SKM-1 treated with dmso at 0.1 percent for 144 hours (cell line): ENCODE results near the gene NCBP3.

Experiments
- DNase-seq: peaks from one replicate; lab custom pipeline; 2025; ENCODE audit not compliant: unreplicated experiment; lab: John Stamatoyannopoulos, UW

The NCBP3 gene

GRCh38 chr17:3812771-3813170 lies 33.3 kb downstream of the NCBP3 start:
- no peak for DNase-seq

GRCh38 chr17:3812284-3812683 lies 33.8 kb downstream of the NCBP3 start:
- no peak for DNase-seq

DNA sequence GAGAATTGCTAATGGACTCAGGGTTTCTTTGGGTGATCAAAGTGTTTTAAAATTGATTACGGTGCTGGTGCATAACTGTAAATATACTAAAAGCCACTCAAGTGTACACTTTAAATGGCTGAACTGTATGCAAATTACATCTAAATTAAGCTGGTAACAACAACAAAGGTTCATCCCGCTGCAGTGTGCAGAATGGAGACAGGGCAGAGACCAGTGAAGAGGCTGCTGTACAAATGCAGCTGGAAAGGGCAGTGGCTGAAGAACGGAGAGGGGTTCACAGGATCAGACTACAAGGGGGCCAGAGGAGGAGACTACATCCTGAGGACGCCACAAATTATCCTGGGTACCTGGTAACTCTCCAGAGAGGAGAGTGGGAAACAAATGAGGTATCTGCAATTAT lies 36.0 kb downstream of the NCBP3 start:
- no peak for DNase-seq

- no peak for DNase-seq
Measured at GRCh38 chr17:3809135-3809534, 36.9 kb downstream of the NCBP3 start.

DNA sequence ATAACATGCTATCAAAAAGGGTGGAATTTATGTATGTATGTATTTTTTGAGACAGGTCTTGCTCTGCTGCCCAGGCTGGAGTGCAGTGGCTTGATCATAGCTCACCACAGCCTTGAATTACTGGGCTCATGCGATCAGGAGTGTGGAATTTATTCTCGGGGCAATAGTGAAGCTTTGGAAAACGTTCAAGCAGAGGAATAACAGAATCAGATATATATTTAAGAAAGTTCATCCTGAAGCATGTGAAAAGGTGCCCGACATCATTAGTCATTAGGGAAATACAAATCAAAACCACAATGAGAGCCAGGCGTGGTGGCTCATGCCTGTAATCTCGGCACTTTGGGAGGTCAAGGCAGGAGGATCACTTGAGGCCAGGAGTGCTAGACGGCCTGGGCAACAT lies 37.3 kb downstream of the NCBP3 start:
- DNase-seq: no peak

- no peak for DNase-seq
Measured at GRCh38 chr17:3805581-3805980, 40.5 kb downstream of the NCBP3 start.

DNA sequence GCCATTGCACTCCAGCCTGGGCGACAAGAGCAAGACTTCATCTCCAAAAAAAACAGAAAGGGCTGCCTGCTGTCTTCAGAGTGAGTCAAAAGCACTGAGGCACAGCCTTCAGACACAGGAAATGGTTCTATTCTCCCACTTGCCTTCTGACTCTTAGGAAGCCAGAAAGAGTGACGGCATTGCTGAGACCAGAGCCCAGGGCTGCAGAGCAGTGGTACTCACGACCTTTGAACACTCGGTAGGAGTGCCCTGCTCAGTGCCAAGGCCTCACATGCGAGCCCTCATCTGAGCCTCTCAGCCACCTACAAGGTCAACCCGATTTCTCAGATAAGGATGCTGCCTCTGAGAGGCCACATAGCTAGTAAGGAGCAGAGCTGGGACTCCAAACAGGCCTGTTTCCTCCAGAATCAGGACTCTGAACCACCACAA lies 41.5 kb downstream of the NCBP3 start:
- no peak for DNase-seq

DNA sequence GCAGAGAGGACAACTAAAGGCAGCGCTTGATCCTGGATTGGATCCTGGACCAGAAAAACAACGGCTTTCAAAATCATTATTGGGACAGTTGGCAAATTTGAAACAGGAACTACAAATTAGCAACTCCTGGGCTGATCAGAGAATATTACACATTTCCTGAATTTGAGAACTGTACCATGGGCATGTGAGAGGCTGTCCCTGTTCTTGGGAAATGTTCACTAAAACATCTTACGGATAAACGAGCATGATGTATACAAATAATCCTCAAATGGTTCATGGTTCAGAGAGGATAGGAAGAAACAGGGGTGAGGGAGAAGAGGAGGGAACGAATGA lies 42.8 kb downstream of the NCBP3 start:
- peak; percentile 22 for DNase-seq

DNA sequence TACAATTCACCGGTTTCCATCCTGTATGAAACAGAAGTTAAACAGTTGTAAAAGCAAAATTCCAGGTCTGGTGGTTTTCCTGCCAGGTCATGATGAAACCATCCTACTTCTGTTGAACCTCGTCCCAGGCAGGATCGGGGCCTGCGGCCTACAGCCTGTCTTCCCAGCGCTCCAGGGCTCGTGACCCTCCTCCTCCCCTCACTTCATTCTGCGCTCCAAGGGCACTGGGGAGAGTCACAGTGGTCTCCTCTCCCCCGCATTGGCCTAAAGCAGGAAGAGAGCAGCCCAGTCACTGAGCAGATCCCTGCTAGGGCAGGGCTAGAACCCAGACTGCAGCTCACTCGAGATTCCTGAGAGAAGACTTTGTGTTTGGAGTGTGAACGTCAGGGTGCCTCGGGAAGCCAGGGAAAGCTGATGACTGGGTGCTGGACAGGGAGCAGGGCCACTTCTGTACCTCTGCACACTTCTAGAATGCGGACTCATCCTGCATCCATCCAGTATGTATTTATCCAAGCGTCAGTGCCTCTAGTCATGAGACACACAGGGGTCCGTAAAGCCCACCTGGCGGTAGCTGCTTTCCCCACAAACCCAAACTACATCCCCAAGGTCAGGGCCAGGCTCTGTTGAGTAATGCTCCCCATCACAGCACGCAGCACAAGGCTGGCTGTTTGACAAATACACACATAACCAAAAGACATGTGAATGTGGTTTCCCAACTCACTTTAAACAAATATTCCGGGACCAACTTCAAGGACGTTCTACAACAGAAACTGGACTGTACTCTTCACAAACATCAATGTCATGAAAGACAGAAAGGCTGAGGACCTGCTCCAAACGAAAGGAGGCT lies 43.4 kb downstream of the NCBP3 start:
- DNase-seq: no peak

- no peak for DNase-seq
Measured at GRCh38 chr17:3801792-3802191, 44.3 kb downstream of the NCBP3 start.

GRCh38 chr17:3801347-3801746 lies 44.7 kb downstream of the NCBP3 start:
- no peak for DNase-seq

DNA sequence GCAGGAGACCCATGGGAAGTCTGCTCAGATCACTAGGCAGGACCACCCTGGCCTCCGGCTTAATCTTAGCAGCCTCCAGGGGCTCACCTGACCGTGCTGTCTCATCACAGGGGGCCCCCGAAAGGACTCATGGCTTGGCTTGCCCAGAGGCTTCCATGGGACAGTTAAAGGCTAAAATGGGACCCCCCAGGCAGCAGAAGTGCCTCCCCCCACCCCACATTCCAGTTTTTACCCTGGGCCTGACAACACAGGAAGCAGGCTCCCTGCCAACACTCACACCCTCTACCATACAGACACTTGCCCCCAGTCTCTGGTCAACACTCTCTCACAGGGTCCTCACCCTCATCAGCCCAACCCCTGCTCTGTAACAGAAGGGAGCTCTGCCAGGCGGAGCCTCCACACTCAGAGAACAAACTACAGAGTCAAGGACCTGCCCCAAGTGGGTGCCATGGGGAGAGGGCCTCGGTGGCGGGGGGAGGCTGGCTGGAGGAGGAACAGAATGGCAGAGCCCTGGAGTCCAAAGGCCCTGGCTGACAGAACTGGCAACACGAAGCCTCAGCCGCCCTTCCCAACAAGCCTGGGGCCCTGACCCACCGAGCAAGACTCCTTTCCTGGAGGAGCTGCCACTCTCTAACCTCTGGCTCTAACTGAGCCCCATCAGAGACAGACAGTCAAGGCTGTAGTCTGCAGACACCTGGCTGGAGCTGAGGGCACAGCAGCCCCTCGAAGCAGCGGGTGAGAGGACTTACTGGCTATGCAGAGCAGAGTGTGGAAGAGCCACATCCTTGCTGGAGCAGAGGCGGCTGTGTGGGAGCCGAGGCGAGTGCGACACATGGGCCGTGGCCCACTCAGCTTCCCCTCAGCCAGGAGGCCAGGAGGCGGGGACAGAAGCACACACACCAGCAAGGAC lies 45.4 kb downstream of the NCBP3 start, which contains the start of gene ITGAE:
TSS of gene ITGAE (minus strand) at position 827 of the 910 bp plus-strand sequence. CDS start at position 783, 44 bp downstream.
- DNase-seq: no peak

DNA sequence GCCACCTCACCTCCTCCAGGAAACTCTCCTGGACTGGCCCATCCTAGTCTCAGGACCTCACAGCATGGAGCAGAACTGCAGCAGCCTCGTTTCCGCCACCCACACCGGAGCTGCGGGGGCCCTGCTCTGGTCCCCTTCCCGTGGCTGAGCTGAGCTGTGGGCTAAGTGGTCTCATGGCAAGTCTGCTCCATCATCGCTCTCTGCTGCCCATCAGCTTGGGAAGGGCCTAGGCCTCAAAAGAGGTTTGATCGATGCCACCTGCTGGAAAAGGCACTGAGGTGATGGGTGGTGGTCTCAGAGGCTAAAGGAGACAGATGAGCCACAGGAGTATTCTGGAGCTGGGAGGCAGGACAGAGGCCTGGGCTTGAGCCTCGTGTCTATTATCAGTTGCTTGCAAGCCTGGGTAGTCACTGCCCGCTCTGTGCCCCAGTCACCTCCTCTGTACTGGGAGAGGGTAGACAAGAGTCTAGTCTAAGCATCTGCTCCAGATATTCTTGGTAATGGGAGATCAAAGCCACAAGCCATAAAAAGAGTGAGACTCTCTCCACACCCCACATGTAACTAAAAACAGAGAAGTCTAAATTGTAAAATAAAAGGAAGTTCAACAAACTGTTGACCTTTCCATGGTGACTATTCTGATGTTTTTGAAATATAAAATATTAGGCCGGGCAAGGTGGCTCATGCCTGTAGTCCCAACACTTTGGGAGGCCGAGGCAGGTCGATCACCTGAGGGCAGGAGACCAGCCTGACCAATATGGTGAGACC lies 46.7 kb downstream of the NCBP3 start:
- DNase-seq: no peak

- DNase-seq: no peak
Measured at GRCh38 chr17:3798273-3799180, 47.5 kb downstream of the NCBP3 start.

GRCh38 chr17:3796822-3797170 lies 49.2 kb downstream of the NCBP3 start:
- no peak for DNase-seq

GRCh38 chr17:3796110-3796821 lies 49.8 kb downstream of the NCBP3 start:
- no peak for DNase-seq

DNA sequence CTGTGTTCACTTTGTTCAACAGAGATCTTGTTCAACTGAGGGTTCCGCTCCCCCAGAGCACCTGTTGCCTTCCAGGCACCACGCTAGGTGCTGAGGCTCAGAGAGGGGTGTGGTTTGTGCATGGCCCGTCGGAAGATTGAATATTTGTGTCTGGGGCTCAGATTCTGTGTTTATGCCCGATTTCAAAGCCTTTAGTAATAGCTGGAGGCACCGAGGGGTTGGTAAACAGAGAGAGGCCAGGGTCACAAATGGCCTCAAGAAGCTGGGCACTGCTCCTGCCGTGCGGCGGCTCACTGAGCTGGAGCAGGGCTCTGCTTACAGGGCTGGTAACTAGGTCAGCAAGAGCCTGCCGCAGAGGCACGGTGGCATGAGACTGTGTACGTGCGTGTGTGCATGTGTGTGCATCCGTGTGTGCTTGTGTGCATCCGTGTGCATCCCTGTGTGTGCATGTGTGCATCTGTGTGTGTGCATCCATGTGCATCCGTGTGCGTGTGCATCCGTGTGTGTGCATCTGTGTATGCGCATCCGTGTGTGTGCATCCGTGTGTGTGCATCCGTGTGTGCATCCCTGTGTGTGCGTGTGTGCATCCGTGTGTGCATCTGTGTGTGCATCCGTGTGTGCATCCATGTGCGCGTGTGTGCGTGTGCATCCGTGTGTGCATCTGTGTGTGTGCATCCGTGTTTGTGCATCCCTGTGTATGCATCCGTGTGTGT lies 50.5 kb downstream of the NCBP3 start:
- no peak for DNase-seq

DNA sequence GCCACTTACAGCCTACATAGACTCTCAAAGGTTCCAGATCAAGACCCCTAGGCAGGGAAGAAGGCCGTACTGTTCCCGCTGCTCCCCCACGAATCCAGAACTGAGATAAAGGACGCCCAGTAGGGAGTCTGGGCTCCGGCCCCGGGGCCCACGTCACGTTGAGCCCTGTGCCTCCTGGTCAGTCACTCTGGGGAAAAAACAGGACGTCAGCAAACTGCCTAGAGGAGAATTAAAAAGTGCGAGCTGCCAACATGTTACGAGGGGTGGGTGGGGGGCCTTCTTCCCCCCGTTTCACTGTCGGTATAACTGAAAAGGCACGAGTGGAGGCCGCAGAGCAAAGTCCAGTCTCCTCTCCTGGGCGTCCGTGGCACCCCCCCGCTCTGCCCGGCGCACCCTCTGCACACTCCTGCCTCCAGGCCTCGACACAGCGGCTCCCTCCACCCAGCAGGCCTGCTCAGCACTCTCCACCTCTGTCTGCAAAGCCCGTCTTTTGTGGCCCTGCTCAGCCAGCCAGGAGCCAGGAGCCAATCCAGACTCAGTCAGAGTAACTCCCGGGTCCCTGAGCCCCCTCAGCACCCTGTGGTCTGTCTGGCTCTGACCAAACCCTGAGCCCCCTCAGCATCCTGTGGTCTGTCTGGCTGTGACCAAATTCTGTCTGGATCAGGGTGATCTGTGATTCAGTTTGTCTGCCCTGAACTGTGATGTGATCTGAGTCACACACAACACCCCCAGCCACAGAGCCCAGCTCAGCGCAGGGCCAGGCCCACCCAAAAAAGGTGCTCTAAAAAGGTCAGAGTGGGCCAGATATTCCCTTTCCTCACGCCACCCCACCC lies 51.3 kb downstream of the NCBP3 start:
- no peak for DNase-seq
